Caco-2 (cell line): ENCODE data around the gene TP53I13. TPM values are rescaled to one million over a fixed set of nuclear protein-coding genes. Genes with fewer than 3 reads are reported as not detected.
A peak's percentile ranks its signal among the peaks of the same experiment; 100 is the strongest.

Experiments used
- BruUV-seq: library from RNA; stranded (reverse); fragments of 400-500 nt; replicated peaks from 2 replicates; lab custom pipeline; 2021; lab: Mats Ljungman, UMichigan
- CTCF ChIA-PET: fragments of 300-600 bp; sonication (Branson Sonifier 250); formaldehyde crosslinking; loops from one replicate; lab custom pipeline; 2022; ENCODE audit warnings: antibody characterized with exemption; lab: Charles Lee
- POLR2A ChIA-PET: fragments of 300-600 bp; sonication (Branson Sonifier 250); formaldehyde crosslinking; loops from one replicate; lab custom pipeline; 2022; ENCODE audit warnings: antibody characterized with exemption; lab: Charles Lee
- DNase-seq, 2 experiments: peaks; one replicate each; pipeline versions ENCODE4 v3.0.0 to v3.0.0-alpha.2; 2020 to 2022
- H3K27me3 ChIP-seq: replicated peaks from 2 replicates; pipeline ENCODE4 v1.6.0; 2011; ENCODE audit warnings: low read length; ENCODE audit not compliant: control insufficient read depth, insufficient read depth
- H3K36me3 ChIP-seq: 2 replicates; pipeline ENCODE4 v1.5.1; 2011; ENCODE audit warnings: low read length; ENCODE audit not compliant: control insufficient read depth, insufficient read depth
- H3K4me1 ChIP-seq: fragments of 250-450 bp; sonication (Bioruptor Pico); 2 replicates; pipeline ENCODE4 v1.5.1; 2020; ENCODE audit warnings: mild to moderate bottlenecking
- H3K4me3 ChIP-seq: 2 replicates; pipeline ENCODE4 v1.5.1; 2011; ENCODE audit warnings: low read depth, mild to moderate bottlenecking, control low read depth, low read length
- H3K9me3 ChIP-seq: fragments of 250-450 bp; sonication (Bioruptor Pico); 2 replicates; pipeline ENCODE4 v1.5.1; 2020; ENCODE audit warnings: mild to moderate bottlenecking, moderate library complexity
- H3K27ac Mint-ChIP-seq: one replicate; pipeline ENCODE4 v1.8.0; 2022; ENCODE audit warnings: mixed read lengths; ENCODE audit not compliant: unreplicated experiment
- H3K27me3 Mint-ChIP-seq: one replicate; pipeline ENCODE4 v1.8.0; 2022; ENCODE audit warnings: mixed read lengths; ENCODE audit not compliant: insufficient read depth, unreplicated experiment
- H3K36me3 Mint-ChIP-seq: one replicate; pipeline ENCODE4 v1.8.0; 2022; ENCODE audit warnings: mild to moderate bottlenecking, mixed read lengths; ENCODE audit not compliant: insufficient read depth, unreplicated experiment
- H3K4me1 Mint-ChIP-seq: one replicate; pipeline ENCODE4 v1.8.0; 2022; ENCODE audit warnings: low read depth, mixed read lengths; ENCODE audit not compliant: unreplicated experiment
- H3K4me3 Mint-ChIP-seq: one replicate; pipeline ENCODE4 v1.8.0; 2022; ENCODE audit warnings: mild to moderate bottlenecking, moderate library complexity, mixed read lengths; ENCODE audit not compliant: unreplicated experiment
- H3K9me3 Mint-ChIP-seq: one replicate; pipeline ENCODE4 v1.8.0; 2022; ENCODE audit warnings: mixed read lengths; ENCODE audit not compliant: unreplicated experiment
- intact Hi-C: fragments of 100-400 bp; cut with micrococcal nuclease; formaldehyde crosslinking; loops from one replicate; pipeline ENCODE4 v1.10.0; 2022; ENCODE audit not compliant: unreplicated experiment
- total RNA-seq: library from RNA; stranded (reverse); gene quantifications from 2 replicates; pipeline ENCODE4 v1.2.3, GENCODE V29; 2022
- TF ChIP-seq, protein P1 (sequence below), 2 experiments: fragments of 200-600 bp in 1 of 2; IDR thresholded peaks; 1 replicate in 1 of 2; 2 replicates in 1 of 2; pipeline versions ENCODE4 v1.5.1 to v1.8.0; 2011 to 2022; ENCODE audit warnings: antibody characterized with exemption in 1 of 2, control low read depth in 1 of 2, inconsistent platforms in 1 of 2, low read depth in 1 of 2, low read length in 1 of 2, mild to moderate bottlenecking in 1 of 2, moderate library complexity in 1 of 2; ENCODE audit not compliant: insufficient read depth in 1 of 2, severe bottlenecking in 1 of 2, unreplicated experiment in 1 of 2

The TP53I13 gene
- total RNA-seq, 1 experiment from 2014 or later: 49.2 TPM

- Histone ChIP-seq H3K27me3 (no peaks in the 10 kb centered on the region), H3K4me1 (peaks cover 10% of the 10 kb centered on the region; the same call in 1 of the 2 replicates), H3K9me3 (no peaks in the 10 kb centered on the region), H3K4me3 (peak overlapping the region; percentile 87), H3K36me3 (no peaks in the 10 kb centered on the region)
- peak in 1 of 2 experiments; percentile 55 for DNase-seq
- Mint-ChIP-seq H3K36me3 (peaks cover 25% of the 10 kb centered on the region), H3K9me3 (no peaks in the 10 kb centered on the region), H3K27ac (peak overlapping the region; percentile 85), H3K4me3 (peak overlapping the region; percentile 97), H3K4me1 (peaks cover 6% of the 10 kb centered on the region), H3K27me3 (no peaks in the 10 kb centered on the region)
- ChIA-PET POLR2A (interaction anchor here (1.0 kb wide), 2 partner anchors 11 to 21 kb away, joined by 4 to 6 read pairs; no protein-coding TSS in a partner anchor), CTCF (interaction anchor here (0.6 to 3.4 kb wide), 7 partner anchors 11 to 388 kb away, joined by 3 to 28 read pairs (median 7); partner anchors contain the start of gene ANKRD13B)
- BruUV-seq: no TSS peak
- intact Hi-C loops: no loop called here
- TF ChIP-seq, protein P1, sequence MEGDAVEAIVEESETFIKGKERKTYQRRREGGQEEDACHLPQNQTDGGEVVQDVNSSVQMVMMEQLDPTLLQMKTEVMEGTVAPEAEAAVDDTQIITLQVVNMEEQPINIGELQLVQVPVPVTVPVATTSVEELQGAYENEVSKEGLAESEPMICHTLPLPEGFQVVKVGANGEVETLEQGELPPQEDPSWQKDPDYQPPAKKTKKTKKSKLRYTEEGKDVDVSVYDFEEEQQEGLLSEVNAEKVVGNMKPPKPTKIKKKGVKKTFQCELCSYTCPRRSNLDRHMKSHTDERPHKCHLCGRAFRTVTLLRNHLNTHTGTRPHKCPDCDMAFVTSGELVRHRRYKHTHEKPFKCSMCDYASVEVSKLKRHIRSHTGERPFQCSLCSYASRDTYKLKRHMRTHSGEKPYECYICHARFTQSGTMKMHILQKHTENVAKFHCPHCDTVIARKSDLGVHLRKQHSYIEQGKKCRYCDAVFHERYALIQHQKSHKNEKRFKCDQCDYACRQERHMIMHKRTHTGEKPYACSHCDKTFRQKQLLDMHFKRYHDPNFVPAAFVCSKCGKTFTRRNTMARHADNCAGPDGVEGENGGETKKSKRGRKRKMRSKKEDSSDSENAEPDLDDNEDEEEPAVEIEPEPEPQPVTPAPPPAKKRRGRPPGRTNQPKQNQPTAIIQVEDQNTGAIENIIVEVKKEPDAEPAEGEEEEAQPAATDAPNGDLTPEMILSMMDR (IDR thresholded peaks at IDR 0.05; ENCODE audit: insufficient read depth in 1 of 2, low read depth in 1 of 2, low read length in 1 of 2, severe bottlenecking in 1 of 2, unreplicated experiment in 1 of 2): no peak
Observed at GRCh38 chr17:29567304-29567553, 1.3 kb upstream of the TP53I13 start.

GRCh38 chr17:29567554-29568330, 759 bp upstream of the TP53I13 start:
- H3K4me1 Mint-ChIP-seq: peaks cover 6% of the 10 kb centered on the region
- TF ChIP-seq, protein P1 (IDR thresholded peaks at IDR 0.05; ENCODE audit: insufficient read depth in 1 of 2, low read depth in 1 of 2, low read length in 1 of 2, severe bottlenecking in 1 of 2, unreplicated experiment in 1 of 2): peak; percentile 54 to 60
- H3K4me3 Mint-ChIP-seq: peak overlapping the region; percentile 97
- peak overlapping the region; percentile 85 for H3K27ac Mint-ChIP-seq
- no peaks in the 10 kb centered on the region for H3K9me3 ChIP-seq
- peak; percentile 78 to 86 for DNase-seq
- BruUV-seq: TSS peak; percentile 39
- ChIA-PET POLR2A (interaction anchor here (0.6 to 1.0 kb wide), 4 partner anchors 12 to 211 kb away, joined by 4 to 6 read pairs (median 4); no protein-coding TSS in a partner anchor), CTCF (interaction anchor here (1.0 to 3.4 kb wide), 6 partner anchors 11 to 444 kb away, joined by 3 to 28 read pairs (median 5); partner anchors contain the start of gene ANKRD13B)
- no peaks in the 10 kb centered on the region for H3K27me3 Mint-ChIP-seq
- intact Hi-C loops: loop anchor here (1.0 kb wide), 1 partner anchor 24 kb away; no protein-coding TSS in a partner anchor
- peak overlapping the region; percentile 87 for H3K4me3 ChIP-seq
- H3K4me1 ChIP-seq: peaks cover 10% of the 10 kb centered on the region; the same call in 1 of the 2 replicates
- H3K36me3 ChIP-seq: no peaks in the 10 kb centered on the region
- H3K36me3 Mint-ChIP-seq: peaks cover 23% of the 10 kb centered on the region
- H3K9me3 Mint-ChIP-seq: no peaks in the 10 kb centered on the region
- H3K27me3 ChIP-seq: no peaks in the 10 kb centered on the region

GRCh38 chr17:29569245-29569950, 897 bp downstream of the TP53I13 start:
- BruUV-seq: TSS peak; percentile 31
- Histone ChIP-seq H3K4me3 (peak overlapping the region; percentile 87), H3K36me3 (no peaks in the 10 kb centered on the region), H3K4me1 (peaks cover 8% of the 10 kb centered on the region), H3K9me3 (no peaks in the 10 kb centered on the region), H3K27me3 (no peaks in the 10 kb centered on the region)
- peaks cover 6% of the 10 kb centered on the region for H3K4me1 Mint-ChIP-seq
- peak in 1 of 2 experiments; percentile 46 for DNase-seq
- ChIA-PET CTCF (interaction anchor here (0.5 to 0.9 kb wide), 2 partner anchors 47 to 197 kb away, joined by 3 read pairs; no protein-coding TSS in a partner anchor), POLR2A (no interaction called here)
- H3K9me3 Mint-ChIP-seq: no peaks in the 10 kb centered on the region
- no peak overlapping the region for H3K27ac Mint-ChIP-seq
- no peaks in the 10 kb centered on the region for H3K27me3 Mint-ChIP-seq
- intact Hi-C loops: no loop called here
- peak overlapping the region; percentile 97 for H3K4me3 Mint-ChIP-seq
- H3K36me3 Mint-ChIP-seq: peaks cover 31% of the 10 kb centered on the region
- TF ChIP-seq, protein P1 (IDR thresholded peaks at IDR 0.05; ENCODE audit: insufficient read depth in 1 of 2, low read depth in 1 of 2, low read length in 1 of 2, severe bottlenecking in 1 of 2, unreplicated experiment in 1 of 2): no peak
